GM12878 (cell line): ENCODE results near the gene SPG7. TPM values are rescaled to one million over a fixed set of nuclear protein-coding genes. Genes with fewer than 3 reads are reported as not detected.

Experiments used
- CBX3 ChIP-seq: fragments of 200-600 bp; sonication (generic); IDR thresholded peaks from 2 replicates; pipeline ENCODE4 v1.6.1; 2016; ENCODE audit warnings: low read depth, borderline replicate concordance
- FOS ChIP-seq: IDR thresholded peaks from 3 replicates; pipeline ENCODE4 v1.6.1; 2011; ENCODE audit warnings: borderline replicate concordance; ENCODE audit not compliant: insufficient read length; ENCODE audit errors: extremely low read depth
- GATAD2B ChIP-seq: fragments of 450-650 bp; conservative IDR thresholded peaks from 2 replicates; pipeline ENCODE4 v1.6.1; 2017; ENCODE audit warnings: low read depth, mild to moderate bottlenecking, moderate library complexity
- MEF2B ChIP-seq: fragments of 450-650 bp; IDR thresholded peaks from 2 replicates; pipeline ENCODE4 v1.6.1; 2018; ENCODE audit warnings: mild to moderate bottlenecking, moderate library complexity; ENCODE audit not compliant: partially characterized antibody, poor library complexity, severe bottlenecking
- NR2C1 ChIP-seq: fragments of 450-650 bp; IDR thresholded peaks from 2 replicates; pipeline ENCODE4 v1.6.1; 2017; ENCODE audit warnings: antibody characterized with exemption, mild to moderate bottlenecking, moderate library complexity
- RCOR1 ChIP-seq: conservative IDR thresholded peaks from 2 replicates; pipeline ENCODE4 v1.6.1; 2012; ENCODE audit warnings: low read depth, low read length, improper control_type of control experiment
- RFX5 ChIP-seq: IDR thresholded peaks from 2 replicates; pipeline ENCODE4 v1.6.1; 2011; ENCODE audit warnings: low read depth, low read length, improper control_type of control experiment
- SIN3A ChIP-seq: IDR thresholded peaks from 2 replicates; pipeline ENCODE4 v1.6.1; 2012; ENCODE audit warnings: low read depth, low read length, improper control_type of control experiment
- SP1 ChIP-seq: IDR thresholded peaks from one replicate; pipeline ENCODE4 v1.6.1; 2011; ENCODE audit warnings: low read depth, low read length
- SREBF1 ChIP-seq: IDR thresholded peaks from 2 replicates; pipeline ENCODE4 v1.6.1; 2012; ENCODE audit warnings: mild to moderate bottlenecking, low read length
- SRF ChIP-seq, 2 experiments: IDR thresholded peaks; 2 replicates each; pipeline ENCODE4 v1.6.1; 2011; ENCODE audit warnings: low read depth in 2 of 2, low read length in 2 of 2, mild to moderate bottlenecking in 1 of 2, moderate library complexity in 1 of 2
- ZNF622 ChIP-seq: fragments of 450-650 bp; IDR thresholded peaks from 2 replicates; pipeline ENCODE4 v1.6.1; 2017; ENCODE audit warnings: mild to moderate bottlenecking, inconsistent platforms
- polyA plus RNA-seq, 11 experiments: library from polyadenylated mRNA; depleted of rRNA in 4 of 11; unstranded in 6 of 11; stranded (reverse) in 5 of 11; fragments of >200 nt; fragmentation: Nextera tagmentation in 4 of 11; fragmentation: Illumina TruSeq in 1 of 11; extraction: Ambion mirVana in 4 of 11; extraction: Trizol in 1 of 11; gene quantifications; 1 replicate in 1 of 11; 2 replicates in 10 of 11; pipeline versions ENCODE4 v1.2.1 to v1.2.3, GENCODE V29; 2011 to 2016; ENCODE audit warnings: inconsistent platforms in 2 of 11, missing spikeins in 2 of 11, low read depth in 1 of 11
- total RNA-seq, 4 experiments: library from RNA; depleted of rRNA in 3 of 4; stranded (reverse); fragments of >200 nt in 3 of 4; fragmentation: Illumina TruSeq in 1 of 4; extraction: Trizol in 1 of 4; gene quantifications; 2 replicates each; pipeline versions ENCODE4 v1.2.1 to v1.2.3, GENCODE V29; 2013 to 2021
- TF ChIP-seq, protein P1 (sequence below): fragments of 450-650 bp; formaldehyde crosslinking; IDR thresholded peaks from 2 replicates; pipeline ENCODE4 v1.4.0; 2022; ENCODE audit warnings: mild to moderate bottlenecking, moderate library complexity
- TF ChIP-seq, protein P2 (sequence below): fragments of 450-650 bp; IDR thresholded peaks from 2 replicates; pipeline ENCODE4 v1.6.1; 2017; ENCODE audit warnings: mild to moderate bottlenecking, moderate library complexity
- TF ChIP-seq, protein P3 (sequence below): fragments of 450-650 bp; conservative IDR thresholded peaks from 2 replicates; pipeline ENCODE4 v1.6.1; 2017; ENCODE audit warnings: mild to moderate bottlenecking, moderate library complexity
- TF ChIP-seq, protein P4 (sequence below): fragments of 450-650 bp; IDR thresholded peaks from 2 replicates; pipeline ENCODE4 v1.6.1; 2017; ENCODE audit warnings: mild to moderate bottlenecking
- TF ChIP-seq, protein P5 (sequence below): fragments of 450-650 bp; IDR thresholded peaks from 2 replicates; pipeline ENCODE4 v1.6.1; 2014; ENCODE audit warnings: mild to moderate bottlenecking

SPG7 gene
- total and polyA plus RNA-seq, 10 of the 15 experiments (the other 5 are each of a cell fraction or from before 2014, with no cell fraction given) = 5.9 to 75.9 (median 52.5) TPM

DNA sequence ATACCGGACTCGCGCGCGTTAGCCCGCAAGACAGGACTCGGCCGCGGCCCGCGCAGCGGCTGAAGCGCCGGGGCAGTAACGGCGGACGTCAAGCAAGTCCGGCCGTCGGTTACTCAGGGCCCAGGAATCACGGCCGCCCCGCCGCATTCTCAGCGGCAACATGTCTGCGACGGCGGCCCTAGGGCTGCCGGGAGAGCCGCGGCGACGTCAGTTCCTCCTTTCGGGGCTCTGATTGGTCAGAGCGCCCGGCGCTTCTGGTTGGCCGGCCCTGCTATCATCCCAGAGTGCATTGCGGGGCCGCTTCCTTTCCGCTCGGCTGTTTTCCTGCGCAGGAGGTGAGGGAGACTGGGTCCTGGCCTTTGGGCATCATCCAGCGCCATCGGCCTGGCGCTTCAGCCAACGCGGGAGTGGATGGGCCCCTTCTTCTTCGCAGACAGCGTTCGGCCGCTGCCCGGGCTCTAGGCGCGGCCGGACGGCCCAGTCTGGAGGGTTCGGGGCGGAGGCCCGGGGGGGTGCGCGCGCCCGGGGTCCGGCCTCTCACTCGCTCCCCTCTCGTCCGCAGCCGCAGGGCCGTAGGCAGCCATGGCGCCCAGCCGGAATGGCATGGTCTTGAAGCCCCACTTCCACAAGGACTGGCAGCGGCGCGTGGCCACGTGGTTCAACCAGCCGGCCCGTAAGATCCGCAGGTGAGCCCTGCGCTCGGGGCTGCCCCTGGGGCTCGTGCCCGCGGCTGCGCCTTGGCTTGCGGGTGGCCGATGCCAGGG is 52.4 kb downstream of the SPG7 start, which contains the start of gene RPL13 (continued):
- TF ChIP-seq ZNF622 = no peak
- TF ChIP-seq SIN3A = no peak; the same call in 1 of the 2 replicates
- no peak for TF ChIP-seq SRF (IDR thresholded peaks at IDR 0.05; ENCODE audit: low read depth in 2 of 2, low read length in 2 of 2)
- TF ChIP-seq FOS = no peak
- peak; percentile 34; the same call in 1 of the 2 replicates for TF ChIP-seq NR2C1
- TF ChIP-seq, protein P1, sequence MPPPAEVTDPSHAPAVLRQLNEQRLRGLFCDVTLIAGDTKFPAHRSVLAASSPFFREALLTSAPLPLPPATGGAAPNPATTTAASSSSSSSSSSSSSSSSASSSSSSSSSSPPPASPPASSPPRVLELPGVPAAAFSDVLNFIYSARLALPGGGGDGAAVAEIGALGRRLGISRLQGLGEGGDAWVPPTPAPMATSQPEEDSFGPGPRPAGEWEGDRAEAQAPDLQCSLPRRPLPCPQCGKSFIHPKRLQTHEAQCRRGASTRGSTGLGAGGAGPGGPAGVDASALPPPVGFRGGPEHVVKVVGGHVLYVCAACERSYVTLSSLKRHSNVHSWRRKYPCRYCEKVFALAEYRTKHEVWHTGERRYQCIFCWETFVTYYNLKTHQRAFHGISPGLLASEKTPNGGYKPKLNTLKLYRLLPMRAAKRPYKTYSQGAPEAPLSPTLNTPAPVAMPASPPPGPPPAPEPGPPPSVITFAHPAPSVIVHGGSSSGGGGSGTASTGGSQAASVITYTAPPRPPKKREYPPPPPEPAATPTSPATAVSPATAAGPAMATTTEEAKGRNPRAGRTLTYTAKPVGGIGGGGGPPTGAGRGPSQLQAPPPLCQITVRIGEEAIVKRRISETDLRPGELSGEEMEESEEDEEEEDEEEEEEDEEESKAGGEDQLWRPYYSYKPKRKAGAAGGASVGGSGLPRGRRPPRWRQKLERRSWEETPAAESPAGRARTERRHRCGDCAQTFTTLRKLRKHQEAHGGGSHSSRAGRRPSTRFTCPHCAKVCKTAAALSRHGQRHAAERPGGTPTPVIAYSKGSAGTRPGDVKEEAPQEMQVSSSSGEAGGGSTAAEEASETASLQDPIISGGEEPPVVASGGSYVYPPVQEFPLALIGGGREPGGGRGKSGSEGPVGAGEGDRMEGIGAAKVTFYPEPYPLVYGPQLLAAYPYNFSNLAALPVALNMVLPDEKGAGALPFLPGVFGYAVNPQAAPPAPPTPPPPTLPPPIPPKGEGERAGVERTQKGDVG (CRISPR knock-in tag) = no peak
- peak; percentile 81 for TF ChIP-seq RFX5
- TF ChIP-seq RCOR1 = no peak
- TF ChIP-seq, protein P2, sequence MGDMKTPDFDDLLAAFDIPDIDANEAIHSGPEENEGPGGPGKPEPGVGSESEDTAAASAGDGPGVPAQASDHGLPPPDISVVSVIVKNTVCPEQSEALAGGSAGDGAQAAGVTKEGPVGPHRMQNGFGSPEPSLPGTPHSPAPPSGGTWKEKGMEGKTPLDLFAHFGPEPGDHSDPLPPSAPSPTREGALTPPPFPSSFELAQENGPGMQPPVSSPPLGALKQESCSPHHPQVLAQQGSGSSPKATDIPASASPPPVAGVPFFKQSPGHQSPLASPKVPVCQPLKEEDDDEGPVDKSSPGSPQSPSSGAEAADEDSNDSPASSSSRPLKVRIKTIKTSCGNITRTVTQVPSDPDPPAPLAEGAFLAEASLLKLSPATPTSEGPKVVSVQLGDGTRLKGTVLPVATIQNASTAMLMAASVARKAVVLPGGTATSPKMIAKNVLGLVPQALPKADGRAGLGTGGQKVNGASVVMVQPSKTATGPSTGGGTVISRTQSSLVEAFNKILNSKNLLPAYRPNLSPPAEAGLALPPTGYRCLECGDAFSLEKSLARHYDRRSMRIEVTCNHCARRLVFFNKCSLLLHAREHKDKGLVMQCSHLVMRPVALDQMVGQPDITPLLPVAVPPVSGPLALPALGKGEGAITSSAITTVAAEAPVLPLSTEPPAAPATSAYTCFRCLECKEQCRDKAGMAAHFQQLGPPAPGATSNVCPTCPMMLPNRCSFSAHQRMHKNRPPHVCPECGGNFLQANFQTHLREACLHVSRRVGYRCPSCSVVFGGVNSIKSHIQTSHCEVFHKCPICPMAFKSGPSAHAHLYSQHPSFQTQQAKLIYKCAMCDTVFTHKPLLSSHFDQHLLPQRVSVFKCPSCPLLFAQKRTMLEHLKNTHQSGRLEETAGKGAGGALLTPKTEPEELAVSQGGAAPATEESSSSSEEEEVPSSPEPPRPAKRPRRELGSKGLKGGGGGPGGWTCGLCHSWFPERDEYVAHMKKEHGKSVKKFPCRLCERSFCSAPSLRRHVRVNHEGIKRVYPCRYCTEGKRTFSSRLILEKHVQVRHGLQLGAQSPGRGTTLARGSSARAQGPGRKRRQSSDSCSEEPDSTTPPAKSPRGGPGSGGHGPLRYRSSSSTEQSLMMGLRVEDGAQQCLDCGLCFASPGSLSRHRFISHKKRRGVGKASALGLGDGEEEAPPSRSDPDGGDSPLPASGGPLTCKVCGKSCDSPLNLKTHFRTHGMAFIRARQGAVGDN = peak; percentile 97
- TF ChIP-seq CBX3 = no peak
- no peak for TF ChIP-seq MEF2B
- no peak for TF ChIP-seq SREBF1
- TF ChIP-seq GATAD2B = peak; percentile 83
- TF ChIP-seq, protein P3, sequence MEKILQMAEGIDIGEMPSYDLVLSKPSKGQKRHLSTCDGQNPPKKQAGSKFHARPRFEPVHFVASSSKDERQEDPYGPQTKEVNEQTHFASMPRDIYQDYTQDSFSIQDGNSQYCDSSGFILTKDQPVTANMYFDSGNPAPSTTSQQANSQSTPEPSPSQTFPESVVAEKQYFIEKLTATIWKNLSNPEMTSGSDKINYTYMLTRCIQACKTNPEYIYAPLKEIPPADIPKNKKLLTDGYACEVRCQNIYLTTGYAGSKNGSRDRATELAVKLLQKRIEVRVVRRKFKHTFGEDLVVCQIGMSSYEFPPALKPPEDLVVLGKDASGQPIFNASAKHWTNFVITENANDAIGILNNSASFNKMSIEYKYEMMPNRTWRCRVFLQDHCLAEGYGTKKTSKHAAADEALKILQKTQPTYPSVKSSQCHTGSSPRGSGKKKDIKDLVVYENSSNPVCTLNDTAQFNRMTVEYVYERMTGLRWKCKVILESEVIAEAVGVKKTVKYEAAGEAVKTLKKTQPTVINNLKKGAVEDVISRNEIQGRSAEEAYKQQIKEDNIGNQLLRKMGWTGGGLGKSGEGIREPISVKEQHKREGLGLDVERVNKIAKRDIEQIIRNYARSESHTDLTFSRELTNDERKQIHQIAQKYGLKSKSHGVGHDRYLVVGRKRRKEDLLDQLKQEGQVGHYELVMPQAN = peak; percentile 77
- TF ChIP-seq, protein P4, sequence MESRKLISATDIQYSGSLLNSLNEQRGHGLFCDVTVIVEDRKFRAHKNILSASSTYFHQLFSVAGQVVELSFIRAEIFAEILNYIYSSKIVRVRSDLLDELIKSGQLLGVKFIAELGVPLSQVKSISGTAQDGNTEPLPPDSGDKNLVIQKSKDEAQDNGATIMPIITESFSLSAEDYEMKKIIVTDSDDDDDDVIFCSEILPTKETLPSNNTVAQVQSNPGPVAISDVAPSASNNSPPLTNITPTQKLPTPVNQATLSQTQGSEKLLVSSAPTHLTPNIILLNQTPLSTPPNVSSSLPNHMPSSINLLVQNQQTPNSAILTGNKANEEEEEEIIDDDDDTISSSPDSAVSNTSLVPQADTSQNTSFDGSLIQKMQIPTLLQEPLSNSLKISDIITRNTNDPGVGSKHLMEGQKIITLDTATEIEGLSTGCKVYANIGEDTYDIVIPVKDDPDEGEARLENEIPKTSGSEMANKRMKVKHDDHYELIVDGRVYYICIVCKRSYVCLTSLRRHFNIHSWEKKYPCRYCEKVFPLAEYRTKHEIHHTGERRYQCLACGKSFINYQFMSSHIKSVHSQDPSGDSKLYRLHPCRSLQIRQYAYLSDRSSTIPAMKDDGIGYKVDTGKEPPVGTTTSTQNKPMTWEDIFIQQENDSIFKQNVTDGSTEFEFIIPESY = no peak
- TF ChIP-seq, protein P5, sequence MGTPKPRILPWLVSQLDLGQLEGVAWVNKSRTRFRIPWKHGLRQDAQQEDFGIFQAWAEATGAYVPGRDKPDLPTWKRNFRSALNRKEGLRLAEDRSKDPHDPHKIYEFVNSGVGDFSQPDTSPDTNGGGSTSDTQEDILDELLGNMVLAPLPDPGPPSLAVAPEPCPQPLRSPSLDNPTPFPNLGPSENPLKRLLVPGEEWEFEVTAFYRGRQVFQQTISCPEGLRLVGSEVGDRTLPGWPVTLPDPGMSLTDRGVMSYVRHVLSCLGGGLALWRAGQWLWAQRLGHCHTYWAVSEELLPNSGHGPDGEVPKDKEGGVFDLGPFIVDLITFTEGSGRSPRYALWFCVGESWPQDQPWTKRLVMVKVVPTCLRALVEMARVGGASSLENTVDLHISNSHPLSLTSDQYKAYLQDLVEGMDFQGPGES = no peak; the same call in 1 of the 2 replicates
- peak; percentile 58 for TF ChIP-seq SP1
